IMR-90 (cell line): ENCODE data around the gene IL12RB2. TPM values are rescaled to one million over a fixed set of nuclear protein-coding genes. Genes with fewer than 3 reads are reported as not detected.

Experiments
- ATAC-seq: fragments of 200-7000 bp; cut with Tn5 transposase; 2 replicates; pipeline ENCODE4 v1.9.1; 2020; ENCODE audit warnings: low read depth, mild to moderate bottlenecking, moderate library complexity
- BruUV-seq: library from RNA; stranded (reverse); fragments of 400-500 nt; replicated peaks from 2 replicates; lab custom pipeline; 2021; lab: Mats Ljungman, UMichigan
- CTCF ChIA-PET: fragments of 300-600 bp; formaldehyde crosslinking; extraction: SDS; loops from one replicate; lab custom pipeline; 2021; ENCODE audit warnings: antibody characterized with exemption; lab: Yijun Ruan, JAX
- POLR2A ChIA-PET: fragments of 300-600 bp; sonication (Branson Sonifier 250); formaldehyde crosslinking; loops from one replicate; lab custom pipeline; 2022; ENCODE audit warnings: antibody characterized with exemption; ENCODE audit not compliant: unreplicated experiment; lab: Charles Lee
- DNase-seq: peaks from one replicate; pipeline ENCODE4 v3.0.0; 2013
- H2AFZ ChIP-seq: replicated peaks from 2 replicates; pipeline ENCODE3; 2013; ENCODE audit warnings: low read length, mild to moderate bottlenecking; ENCODE audit not compliant: poor library complexity
- H2AK5ac ChIP-seq: 2 replicates; pipeline ENCODE4 v1.6.1; 2013; ENCODE audit warnings: low read depth, low read length, inconsistent platforms
- H2AK9ac ChIP-seq: replicated peaks from 2 replicates; pipeline ENCODE3; 2013; ENCODE audit warnings: mild to moderate bottlenecking, low read depth, low read length, moderate library complexity; ENCODE audit not compliant: poor library complexity
- H2BK120ac ChIP-seq: 2 replicates; pipeline ENCODE4 v1.6.1; 2013; ENCODE audit warnings: low read depth, low read length, inconsistent platforms
- H2BK15ac ChIP-seq: 3 replicates; pipeline ENCODE4 v1.6.1; 2013; ENCODE audit warnings: low read depth, low read length, inconsistent platforms
- H2BK20ac ChIP-seq: 2 replicates; pipeline ENCODE4 v1.6.1; 2013; ENCODE audit warnings: low read depth, mild to moderate bottlenecking, inconsistent platforms, low read length, moderate library complexity
- H2BK5ac ChIP-seq: 2 replicates; pipeline ENCODE4 v1.6.1; 2013; ENCODE audit warnings: mild to moderate bottlenecking, low read depth, low read length, inconsistent platforms; ENCODE audit not compliant: poor library complexity, severe bottlenecking
- H3K14ac ChIP-seq: replicated peaks from 2 replicates; pipeline ENCODE4 v1.6.1; 2013; ENCODE audit warnings: low read depth, low read length, inconsistent platforms
- H3K18ac ChIP-seq: 2 replicates; pipeline ENCODE4 v1.6.1; 2013; ENCODE audit warnings: low read depth, low read length, control low read depth
- H3K23ac ChIP-seq: 2 replicates; pipeline ENCODE4 v1.6.1; 2013; ENCODE audit warnings: low read depth, low read length, inconsistent platforms
- H3K27ac ChIP-seq: 2 replicates; pipeline ENCODE4 v1.5.1; 2013; ENCODE audit warnings: mild to moderate bottlenecking, control low read depth, low read length; ENCODE audit not compliant: insufficient read depth
- H3K27me3 ChIP-seq: 2 replicates; pipeline ENCODE4 v1.6.1; 2013; ENCODE audit warnings: low read length; ENCODE audit not compliant: control insufficient read depth, insufficient read depth
- H3K36me3 ChIP-seq: 2 replicates; pipeline ENCODE4 v1.6.1; 2013; ENCODE audit warnings: low read length, mixed read lengths; ENCODE audit not compliant: control insufficient read depth, insufficient read depth
- H3K4ac ChIP-seq: 2 replicates; pipeline ENCODE4 v1.6.1; 2013; ENCODE audit warnings: low read depth, low read length, inconsistent platforms
- H3K4me1 ChIP-seq: 2 replicates; pipeline ENCODE4 v1.6.1; 2013; ENCODE audit warnings: low read length, mixed read lengths; ENCODE audit not compliant: control insufficient read depth, insufficient read depth
- H3K4me2 ChIP-seq: 2 replicates; pipeline ENCODE4 v1.6.1; 2013; ENCODE audit warnings: low read depth, mild to moderate bottlenecking, control low read depth, low read length, moderate library complexity
- H3K4me3 ChIP-seq: 2 replicates; pipeline ENCODE4 v1.5.1; 2013; ENCODE audit warnings: low read depth, mild to moderate bottlenecking, control low read depth, low read length, moderate library complexity; ENCODE audit not compliant: insufficient read depth
- H3K56ac ChIP-seq: 2 replicates; pipeline ENCODE4 v1.6.1; 2013; ENCODE audit warnings: low read length, inconsistent platforms; ENCODE audit not compliant: insufficient read depth; ENCODE audit errors: extremely low read depth
- H3K79me1 ChIP-seq, 2 experiments: 2 replicates each; pipeline ENCODE4 v1.6.1; 2013; ENCODE audit warnings: low read length in 2 of 2, inconsistent platforms in 1 of 2, low read depth in 1 of 2
- H3K9ac ChIP-seq: 2 replicates; pipeline ENCODE4 v1.6.1; 2013; ENCODE audit warnings: low read depth, low read length, control low read depth
- H3K9me1 ChIP-seq: 2 replicates; pipeline ENCODE4 v1.6.1; 2013; ENCODE audit warnings: low read length, inconsistent platforms; ENCODE audit not compliant: insufficient read depth
- H3K9me3 ChIP-seq: 2 replicates; pipeline ENCODE4 v1.6.1; 2013; ENCODE audit warnings: low read length; ENCODE audit not compliant: control insufficient read depth, insufficient read depth
- H4K20me1 ChIP-seq: 2 replicates; pipeline ENCODE4 v1.6.1; 2013; ENCODE audit warnings: low read length, inconsistent platforms; ENCODE audit not compliant: insufficient read depth
- H4K5ac ChIP-seq: 2 replicates; pipeline ENCODE4 v1.6.1; 2013; ENCODE audit warnings: mild to moderate bottlenecking, low read depth, low read length, control low read depth
- H4K8ac ChIP-seq, 2 experiments: 2 replicates each; pipeline ENCODE4 v1.6.1; 2013; ENCODE audit warnings: low read depth in 2 of 2, low read length in 2 of 2, control low read depth in 1 of 2, inconsistent platforms in 1 of 2
- H4K91ac ChIP-seq: 2 replicates; pipeline ENCODE4 v1.6.1; 2013; ENCODE audit warnings: low read depth, low read length, inconsistent platforms; ENCODE audit not compliant: insufficient read depth
- BHLHE40 ChIP-seq: fragments of 150-350 bp; IDR thresholded peaks from 2 replicates; pipeline ENCODE4 v1.6.1; 2016; ENCODE audit warnings: mild to moderate bottlenecking, low read depth, low read length
- CEBPB ChIP-seq: IDR thresholded peaks from 2 replicates; pipeline ENCODE4 v1.6.1; 2012; ENCODE audit warnings: low read depth, low read length, improper control_type of control experiment
- CHD1 ChIP-seq: IDR thresholded peaks from 2 replicates; pipeline ENCODE4 v1.6.1; 2012; ENCODE audit warnings: low read depth, low read length, improper control_type of control experiment
- ELK1 ChIP-seq: fragments of 150-350 bp; IDR thresholded peaks from 2 replicates; pipeline ENCODE4 v1.6.1; 2016; ENCODE audit warnings: low read depth, mild to moderate bottlenecking, low read length, moderate library complexity, borderline replicate concordance
- MAZ ChIP-seq: IDR thresholded peaks from 2 replicates; pipeline ENCODE4 v1.6.1; 2012; ENCODE audit warnings: low read depth, mild to moderate bottlenecking, low read length, improper control_type of control experiment, moderate library complexity, borderline replicate concordance
- MXI1 ChIP-seq: IDR thresholded peaks from 2 replicates; pipeline ENCODE4 v1.6.1; 2012; ENCODE audit warnings: low read depth, mild to moderate bottlenecking, low read length, moderate library complexity, borderline replicate concordance
- NFE2L2 ChIP-seq: fragments of 150-350 bp; IDR thresholded peaks from 2 replicates; pipeline ENCODE4 v1.6.1; 2016; ENCODE audit warnings: low read depth, mild to moderate bottlenecking, low read length
- POLR2A ChIP-seq: IDR thresholded peaks from 2 replicates; pipeline ENCODE4 v1.6.1; 2012; ENCODE audit warnings: mild to moderate bottlenecking, low read depth, low read length
- RAD21 ChIP-seq: IDR thresholded peaks from 2 replicates; pipeline ENCODE4 v1.6.1; 2012; ENCODE audit warnings: low read length, improper control_type of control experiment
- RFX5 ChIP-seq: IDR thresholded peaks from 2 replicates; pipeline ENCODE4 v1.8.0; 2012; ENCODE audit warnings: low read depth, mild to moderate bottlenecking, low read length, moderate library complexity
- SMC3 ChIP-seq: fragments of 150-350 bp; IDR thresholded peaks from 2 replicates; pipeline ENCODE4 v1.6.1; 2016; ENCODE audit warnings: low read depth, mild to moderate bottlenecking, antibody characterized with exemption, low read length, moderate library complexity
- USF2 ChIP-seq: fragments of 150-350 bp; IDR thresholded peaks from 2 replicates; pipeline ENCODE4 v1.6.1; 2017; ENCODE audit warnings: mild to moderate bottlenecking, antibody characterized with exemption, low read length, low read depth
- WGBS, 2 experiments: methylation state at CpG; one replicate each; pipeline versions ENCODE4 v1.1.5 to v1.1.7; 2013; ENCODE audit warnings: missing lambda C conversion rate in 2 of 2; ENCODE audit not compliant: insufficient read length in 1 of 2; ENCODE audit errors: extremely low coverage in 2 of 2; 5-methylcytosine and 5-hydroxymethylcytosine counted together
- dilution Hi-C: fragments of 300-500 bp; cut with HindIII; formaldehyde crosslinking; loops from one replicate; pipeline ENCODE4 v1.14.3; 2018; ENCODE audit warnings: low sequenced_read_pairs; ENCODE audit not compliant: unreplicated experiment
- in situ Hi-C: fragments of 300-500 bp; cut with MboI; formaldehyde crosslinking; loops from 3 replicates; pipeline ENCODE4 v1.14.3; 2019; ENCODE audit warnings: low sequenced_read_pairs, inconsistent platforms, mixed read lengths
- intact Hi-C: fragments of 100-400 bp; cut with micrococcal nuclease; formaldehyde crosslinking; loops from 2 replicates; pipeline ENCODE4 v1.10.0; 2022
- polyA plus RNA-seq, 3 experiments: library from polyadenylated mRNA; depleted of rRNA; stranded (reverse); fragments of >200 nt; gene quantifications; 2 replicates each; pipeline ENCODE4 v1.2.3, GENCODE V29; 2012; ENCODE audit warnings: low replicate concordance in 1 of 3
- total RNA-seq: library from RNA; depleted of rRNA; stranded (reverse); fragments of >200 nt; gene quantifications from 2 replicates; pipeline ENCODE4 v1.2.3, GENCODE V29; 2012

Gene IL12RB2
- total and polyA plus RNA-seq, 2 of the 4 experiments (the other 2 are of a cell fraction) = not detected

- Histone ChIP-seq H2AK5ac (no peak overlapping the region), H3K9me1 (peaks cover 5% of the 10 kb centered on the region; the same call in 1 of the 2 replicates), H3K56ac (no peak overlapping the region), H3K23ac (no peak overlapping the region), H4K91ac (no peak overlapping the region), H2BK15ac (no peak overlapping the region), H3K4me1 (no peaks in the 10 kb centered on the region; the same call in 1 of the 2 replicates), H2BK20ac (no peak overlapping the region), H4K5ac (no peak overlapping the region), H3K18ac (no peak overlapping the region), H3K4ac (no peak overlapping the region), H3K4me3 (no peak overlapping the region), H3K79me1 (peaks cover 0 to 10% of the 10 kb centered on the region in 2 experiments; a peak in 2 of 4 replicates), H3K9me3 (no peaks in the 10 kb centered on the region), H3K27ac (no peak overlapping the region), H3K4me2 (no peak overlapping the region), H2AK9ac (no peak overlapping the region), H3K9ac (no peak overlapping the region), H2AFZ (no peak overlapping the region), H3K36me3 (peaks cover 2% of the 10 kb centered on the region), H4K20me1 (no peaks in the 10 kb centered on the region), H2BK5ac (no peak overlapping the region), H4K8ac (no peak overlapping the region), H3K27me3 (no peaks in the 10 kb centered on the region), H2BK120ac (no peak overlapping the region), H3K14ac (no peak overlapping the region)
- POLR2A ChIA-PET = no interaction called here
- peak; percentile 10 for DNase-seq
- dilution Hi-C loops (no loop called here), intact Hi-C loops (no loop called here), in situ Hi-C loops (loop anchor here (25.0 kb wide), 1 partner anchor 361 kb away; no protein-coding TSS in a partner anchor)
- no TSS peak for BruUV-seq
- CTCF ChIA-PET = no interaction called here
- 100% methylated on average over 2 of the region's 6 CpGs; no CpG with 5 or more reads in 1 of the 2 experiments for WGBS, 2 experiments
- TF ChIP-seq POLR2A (no peak), ELK1 (no peak), SMC3 (no peak), MAZ (no peak), MXI1 (no peak), RFX5 (no peak), NFE2L2 (no peak), CHD1 (no peak), CEBPB (no peak), USF2 (no peak), BHLHE40 (no peak), RAD21 (no peak)
- ATAC-seq = no peak
Measured at GRCh38 chr1:67401443-67401842, 93.8 kb downstream of the IL12RB2 start.
